ENCODE measurements around the gene GRIK4.
A peak's percentile ranks its signal among the peaks of the same experiment; 100 is the strongest.

The GRIK4 gene

DNA sequence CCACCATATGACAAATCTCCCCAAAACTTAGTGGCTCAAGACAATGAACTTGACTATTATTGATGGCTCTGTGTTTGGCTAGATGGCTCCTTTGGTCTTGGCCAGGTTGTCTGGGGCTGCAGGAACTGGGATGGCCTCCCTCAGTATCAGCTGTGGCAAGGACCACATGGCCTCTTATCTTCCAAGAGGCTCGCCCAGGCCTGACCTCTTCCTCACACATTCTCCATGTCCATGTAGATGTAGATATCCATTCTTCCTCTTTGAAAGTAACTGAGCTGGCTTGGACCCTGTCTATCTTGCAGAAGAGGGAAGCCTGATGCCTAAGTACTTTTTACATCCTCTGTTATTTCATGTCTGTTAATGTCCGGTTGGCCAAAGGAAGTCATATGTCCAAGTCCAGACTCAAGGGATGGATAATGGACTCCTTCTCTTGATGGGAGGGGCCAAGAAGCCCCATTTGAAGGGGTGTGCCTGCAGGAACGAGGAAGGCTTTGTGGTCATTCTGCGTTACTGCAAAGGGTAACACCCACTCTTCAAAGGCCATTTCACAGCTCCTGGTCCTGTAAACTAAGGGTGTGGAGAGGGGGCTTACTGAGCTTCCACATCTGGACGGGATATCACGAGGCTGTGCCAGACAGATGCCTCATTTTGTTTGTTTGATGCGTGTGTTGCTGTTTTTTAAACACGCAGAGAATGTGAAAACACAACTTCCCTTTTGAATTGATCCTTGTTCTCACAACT is 87.1 kb downstream of the GRIK4 start:
- TF ChIP-seq, protein P1, sequence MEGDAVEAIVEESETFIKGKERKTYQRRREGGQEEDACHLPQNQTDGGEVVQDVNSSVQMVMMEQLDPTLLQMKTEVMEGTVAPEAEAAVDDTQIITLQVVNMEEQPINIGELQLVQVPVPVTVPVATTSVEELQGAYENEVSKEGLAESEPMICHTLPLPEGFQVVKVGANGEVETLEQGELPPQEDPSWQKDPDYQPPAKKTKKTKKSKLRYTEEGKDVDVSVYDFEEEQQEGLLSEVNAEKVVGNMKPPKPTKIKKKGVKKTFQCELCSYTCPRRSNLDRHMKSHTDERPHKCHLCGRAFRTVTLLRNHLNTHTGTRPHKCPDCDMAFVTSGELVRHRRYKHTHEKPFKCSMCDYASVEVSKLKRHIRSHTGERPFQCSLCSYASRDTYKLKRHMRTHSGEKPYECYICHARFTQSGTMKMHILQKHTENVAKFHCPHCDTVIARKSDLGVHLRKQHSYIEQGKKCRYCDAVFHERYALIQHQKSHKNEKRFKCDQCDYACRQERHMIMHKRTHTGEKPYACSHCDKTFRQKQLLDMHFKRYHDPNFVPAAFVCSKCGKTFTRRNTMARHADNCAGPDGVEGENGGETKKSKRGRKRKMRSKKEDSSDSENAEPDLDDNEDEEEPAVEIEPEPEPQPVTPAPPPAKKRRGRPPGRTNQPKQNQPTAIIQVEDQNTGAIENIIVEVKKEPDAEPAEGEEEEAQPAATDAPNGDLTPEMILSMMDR (IDR thresholded peaks at IDR 0.05; ENCODE audit: low read depth, low read length): no peak
- DNase-seq (ENCODE audit: low read depth, low spot score): no peak
- no peak overlapping the region for H3K4me3 ChIP-seq (ENCODE audit: low read depth, low read length)
- in situ Hi-C loops (cut with HindIII; ENCODE audit: low sequenced_read_pairs): no loop called here

DNA sequence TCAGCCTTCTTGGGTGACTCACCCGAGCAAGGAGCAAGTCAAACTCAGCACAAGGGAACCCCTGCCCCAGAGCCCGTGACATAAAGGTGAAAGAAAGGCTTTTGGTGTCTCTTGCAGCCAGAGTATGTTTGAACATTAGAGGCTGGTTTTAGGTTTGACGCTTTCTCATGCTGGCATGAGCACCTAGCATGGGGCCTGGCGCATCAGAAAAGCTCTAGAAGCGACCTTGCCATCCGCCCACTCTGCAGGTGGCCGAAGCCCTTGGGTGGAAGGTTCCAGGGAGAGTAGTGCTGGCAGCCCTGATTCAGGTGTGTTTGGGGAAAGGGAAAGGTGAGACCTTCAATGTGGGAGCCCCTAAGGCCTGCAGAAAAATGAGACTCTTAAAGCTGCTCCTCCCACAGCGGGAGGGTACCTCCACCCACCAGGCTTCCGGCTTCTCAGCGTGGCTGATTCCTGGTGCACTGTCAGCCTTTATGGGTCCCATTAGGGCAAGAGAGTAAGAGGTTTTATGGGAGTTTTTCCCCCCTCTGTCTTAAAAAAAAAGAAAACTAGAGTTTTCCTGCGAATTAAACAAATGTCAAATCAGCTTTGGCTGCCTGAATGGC is 88.4 kb downstream of the GRIK4 start:
- H3K4me3 ChIP-seq (ENCODE audit: low read depth, low read length): no peak overlapping the region
- TF ChIP-seq, protein P1 (IDR thresholded peaks at IDR 0.05; ENCODE audit: low read depth, low read length): no peak
- in situ Hi-C loops (cut with HindIII; ENCODE audit: low sequenced_read_pairs): no loop called here
- DNase-seq (ENCODE audit: low read depth, low spot score): no peak

- no peak overlapping the region for H3K4me3 ChIP-seq (ENCODE audit: low read depth, low read length)
- peak; percentile 33 for DNase-seq (ENCODE audit: low read depth, low spot score)
- in situ Hi-C loops (cut with HindIII; ENCODE audit: low sequenced_read_pairs): no loop called here
- TF ChIP-seq, protein P1 (IDR thresholded peaks at IDR 0.05; ENCODE audit: low read depth, low read length): no peak
These were observed 90.0 kb downstream of the GRIK4 start for GRCh38 chr11:120601536-120601935.

GRCh38 chr11:120603071-120603470 is 91.5 kb downstream of the GRIK4 start:
- H3K4me3 ChIP-seq (ENCODE audit: low read depth, low read length): no peak overlapping the region
- in situ Hi-C loops (cut with HindIII; ENCODE audit: low sequenced_read_pairs): no loop called here
- TF ChIP-seq, protein P1 (IDR thresholded peaks at IDR 0.05; ENCODE audit: low read depth, low read length): no peak
- no peak for DNase-seq (ENCODE audit: low read depth, low spot score)

DNA sequence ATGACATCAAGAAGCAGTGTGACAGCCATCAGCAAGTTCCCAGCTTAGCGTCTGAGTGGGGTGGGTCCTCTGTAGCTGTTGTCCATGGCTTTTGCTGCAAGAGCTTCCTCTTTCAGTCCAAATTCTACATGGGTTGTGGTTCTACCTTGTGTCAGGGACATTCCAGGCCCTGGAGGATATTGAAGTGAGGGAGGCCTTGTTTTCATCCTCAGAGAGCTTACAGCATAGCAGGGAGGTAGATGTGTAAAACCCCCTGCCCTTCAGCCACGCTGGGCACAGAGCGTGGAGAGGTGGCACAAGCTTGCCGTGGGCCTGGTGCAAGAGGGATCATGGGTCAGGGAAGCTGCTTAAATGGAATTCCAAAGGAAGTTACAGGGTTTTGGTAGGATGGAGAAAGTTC is 93.9 kb downstream of the GRIK4 start:
- no peak overlapping the region for H3K4me3 ChIP-seq (ENCODE audit: low read depth, low read length)
- DNase-seq (ENCODE audit: low read depth, low spot score): no peak
- TF ChIP-seq, protein P1 (IDR thresholded peaks at IDR 0.05; ENCODE audit: low read depth, low read length): no peak
- in situ Hi-C loops (cut with HindIII; ENCODE audit: low sequenced_read_pairs): no loop called here

DNA sequence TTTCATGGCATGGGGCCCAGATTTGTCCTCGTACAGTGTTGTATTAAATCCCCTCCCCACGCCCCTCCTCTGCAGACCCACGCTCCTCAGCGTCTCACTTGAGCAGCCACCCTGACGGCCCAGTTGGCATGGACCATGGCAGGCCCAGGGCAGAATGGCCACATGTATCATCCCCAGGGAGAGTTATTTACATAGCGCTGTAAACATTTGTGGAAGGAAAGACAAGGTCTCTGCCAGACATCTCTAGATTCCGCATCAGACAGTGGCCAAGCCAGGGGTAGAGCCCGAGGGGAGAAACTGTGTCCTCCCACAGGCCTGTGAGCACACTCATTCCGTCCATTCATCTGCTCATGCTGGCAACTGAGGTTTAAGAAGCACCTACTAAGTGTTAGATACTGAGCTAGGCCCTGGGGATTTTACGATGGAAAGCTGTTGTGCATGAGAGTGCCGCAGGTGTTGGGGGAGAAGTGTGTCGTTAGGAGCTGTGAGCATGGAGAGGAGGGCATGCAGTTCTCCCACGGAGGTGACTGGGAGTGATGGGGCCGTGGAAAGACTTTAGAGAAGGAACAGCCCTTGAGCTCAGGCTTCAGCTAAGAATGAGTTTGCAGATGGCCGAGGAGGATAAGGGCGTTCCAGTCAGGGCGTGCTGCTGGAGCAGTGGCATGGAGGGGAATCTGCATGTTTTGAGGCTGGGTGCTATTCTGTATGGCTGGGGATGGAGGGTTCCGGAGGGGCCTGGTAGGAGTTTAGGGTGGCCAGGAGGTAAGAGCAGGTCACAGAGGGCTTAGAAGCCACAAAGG is 94.9 kb downstream of the GRIK4 start:
- DNase-seq (ENCODE audit: low read depth, low spot score): no peak
- TF ChIP-seq, protein P1 (IDR thresholded peaks at IDR 0.05; ENCODE audit: low read depth, low read length): no peak
- H3K4me3 ChIP-seq (ENCODE audit: low read depth, low read length): no peak overlapping the region
- in situ Hi-C loops (cut with HindIII; ENCODE audit: low sequenced_read_pairs): no loop called here

Measured in astrocyte of the spinal cord (primary cell).